Adrenal gland (tissue), 12 donors: ENCODE measurements around the gene NETO1. TPM values are rescaled to one million over a fixed set of nuclear protein-coding genes. Genes with fewer than 3 reads are reported as not detected.

Experiments
- DNase-seq, 7 donors: peaks; one replicate each; pipeline ENCODE4 v3.0.0-alpha.2; 2019 to 2020
- H3K27ac ChIP-seq, 5 donors: fragments of 200-600 bp; sonication (generic) in 4 of 5; 1 replicate in 3 of 5; 2 replicates in 2 of 5; pipeline versions ENCODE4 v1.5.1 to v1.8.0; 2016 to 2020; ENCODE audit warnings: mild to moderate bottlenecking in 1 of 5
- H3K27me3 ChIP-seq: fragments of 200-600 bp; 2 replicates; pipeline ENCODE4 v1.8.0; 2021
- H3K36me3 ChIP-seq, 2 donors: fragments of 200-600 bp; replicated peaks in 1 of 2; 1 replicate in 1 of 2; 2 replicates in 1 of 2; pipeline versions ENCODE4 v1.5.1 to v1.8.0; 2018 to 2022
- H3K4me1 ChIP-seq, 2 donors: fragments of 200-600 bp; replicated peaks in 1 of 2; 1 replicate in 1 of 2; 2 replicates in 1 of 2; pipeline versions ENCODE4 v1.5.1 to v1.8.0; 2018 to 2021
- H3K4me3 ChIP-seq, 4 donors: fragments of 200-600 bp; sonication (generic) in 3 of 4; one replicate each; pipeline ENCODE4 v1.5.1; 2016 to 2018
- H3K9me3 ChIP-seq, 3 donors: fragments of 200-600 bp; sonication (generic) in 1 of 3; replicated peaks in 1 of 3; 1 replicate in 2 of 3; 2 replicates in 1 of 3; pipeline versions ENCODE4 v1.5.1 to v1.8.0; 2016 to 2021
- CTCF ChIP-seq, 6 experiments: fragments of 450-650 bp in 4 of 6; fragments of 200-600 bp in 2 of 6; sonication (generic) in 1 of 6; IDR thresholded peaks; 1 replicate in 5 of 6; 2 replicates in 1 of 6; pipeline versions ENCODE4 v1.5.1 to v1.8.0; 2016 to 2021; ENCODE audit warnings: antibody characterized with exemption in 6 of 6, mild to moderate bottlenecking in 2 of 6, moderate library complexity in 1 of 6
- POLR2A ChIP-seq, 2 donors: fragments of 450-650 bp; IDR thresholded peaks; one replicate each; pipeline ENCODE4 v1.6.1; 2017; ENCODE audit warnings: antibody characterized with exemption in 2 of 2, mild to moderate bottlenecking in 2 of 2, moderate library complexity in 1 of 2
- WGBS, 4 donors: extraction: QIAGEN DNeasy Blood & Tissue Kit in 2 of 4; methylation state at CpG; one replicate each; pipeline versions ENCODE4 v1.1.5 to v1.1.7; 2013 to 2017; 5-methylcytosine and 5-hydroxymethylcytosine counted together
- intact Hi-C, 2 donors: fragments of 100-400 bp; cut with DNase I; formaldehyde crosslinking; loops; one replicate each; pipeline versions ENCODE4 v1.14.1 to v1.15.0; 2022 to 2023
- polyA plus RNA-seq, 3 donors: library from polyadenylated mRNA; stranded (reverse); fragments of 200-250 nt in 2 of 3; fragments of 350-450 nt in 1 of 3; fragmentation: Illumina TruSeq in 1 of 3; extraction: RNeasy Lipid Tissue Mini Kit (QIAGEN cat#74804) in 1 of 3; gene quantifications; one replicate each; pipeline ENCODE4 v1.2.3, GENCODE V29; 2013 to 2014
- total RNA-seq, 9 donors: library from RNA; depleted of rRNA in 4 of 9; stranded (reverse); fragments of >200 nt in 4 of 9; fragments of 120-200 nt in 1 of 9; fragmentation: NEBNext Ultra II Directional in 1 of 9; extraction: Animal tissue kit (Norgen Biotek cat#: 25700) in 1 of 9; gene quantifications; one replicate each; pipeline versions ENCODE4 v1.1.0 to v1.2.4, GENCODE V29; 2013 to 2023
- donor health status: healthy with polysubstance abuse.
- donor health status: Bipolar disorder and iron deficiency.
- donor health status: DM: yes; HTN: yes; CAD: no.
- donor health status: DM: no; HTN: no; CAD: no.
- donor health status: DM: no; HTN: no; CAD: no.
- donor health status: DM: yes; HTN: yes; CAD: no.

Gene NETO1
- total and polyA plus RNA-seq, 12 donors = 0.10 to 0.50 (median 0.14) TPM; not detected in 9

- no peaks in the 10 kb centered on the region for H3K4me1 ChIP-seq
- intact Hi-C loops = no loop called here
- H3K27ac ChIP-seq = no peak overlapping the region
- TF ChIP-seq CTCF (IDR thresholded peaks at IDR 0.05) (no peak), POLR2A (IDR thresholded peaks at IDR 0.05) (no peak)
- H3K27me3 ChIP-seq = no peaks in the 10 kb centered on the region
- no peaks in the 10 kb centered on the region for H3K9me3 ChIP-seq
- H3K4me3 ChIP-seq = no peak overlapping the region
- 28 to 60% (median 40%) methylated on average over 1 of the region's 1 CpG for WGBS, 4 donors
- no peak for DNase-seq
- H3K36me3 ChIP-seq = no peaks in the 10 kb centered on the region
These were observed 19.1 kb downstream of the NETO1 start for GRCh38 chr18:72848503-72849237.

DNA sequence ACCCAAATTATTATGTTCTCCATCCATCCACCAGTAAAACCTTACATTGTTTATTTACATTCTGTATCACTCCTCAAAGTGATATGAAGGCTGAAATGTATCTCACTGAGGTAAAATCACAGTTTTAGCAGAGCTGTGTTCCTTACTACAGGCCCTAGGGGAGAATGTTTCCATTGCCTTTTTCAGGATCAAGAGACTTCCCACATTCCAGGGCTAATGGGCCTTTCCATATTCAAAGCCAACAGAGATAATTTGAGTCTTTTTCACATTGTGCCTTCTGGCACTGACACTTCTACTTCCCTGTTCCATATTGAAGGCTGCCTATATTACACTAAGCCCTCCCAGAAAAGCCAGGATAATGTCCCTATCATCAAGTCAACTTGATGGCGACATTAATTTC lies 20.0 kb downstream of the NETO1 start:
- intact Hi-C loops = no loop called here
- no peak overlapping the region for H3K4me3 ChIP-seq
- 73 to 89% (median 84%) methylated on average over 1 of the region's 1 CpG for WGBS, 4 donors
- no peaks in the 10 kb centered on the region for H3K36me3 ChIP-seq
- H3K9me3 ChIP-seq = no peaks in the 10 kb centered on the region
- H3K4me1 ChIP-seq = no peaks in the 10 kb centered on the region
- no peak for DNase-seq
- TF ChIP-seq CTCF (IDR thresholded peaks at IDR 0.05) (no peak), POLR2A (IDR thresholded peaks at IDR 0.05) (no peak)
- no peak overlapping the region for H3K27ac ChIP-seq
- H3K27me3 ChIP-seq = no peaks in the 10 kb centered on the region

DNA sequence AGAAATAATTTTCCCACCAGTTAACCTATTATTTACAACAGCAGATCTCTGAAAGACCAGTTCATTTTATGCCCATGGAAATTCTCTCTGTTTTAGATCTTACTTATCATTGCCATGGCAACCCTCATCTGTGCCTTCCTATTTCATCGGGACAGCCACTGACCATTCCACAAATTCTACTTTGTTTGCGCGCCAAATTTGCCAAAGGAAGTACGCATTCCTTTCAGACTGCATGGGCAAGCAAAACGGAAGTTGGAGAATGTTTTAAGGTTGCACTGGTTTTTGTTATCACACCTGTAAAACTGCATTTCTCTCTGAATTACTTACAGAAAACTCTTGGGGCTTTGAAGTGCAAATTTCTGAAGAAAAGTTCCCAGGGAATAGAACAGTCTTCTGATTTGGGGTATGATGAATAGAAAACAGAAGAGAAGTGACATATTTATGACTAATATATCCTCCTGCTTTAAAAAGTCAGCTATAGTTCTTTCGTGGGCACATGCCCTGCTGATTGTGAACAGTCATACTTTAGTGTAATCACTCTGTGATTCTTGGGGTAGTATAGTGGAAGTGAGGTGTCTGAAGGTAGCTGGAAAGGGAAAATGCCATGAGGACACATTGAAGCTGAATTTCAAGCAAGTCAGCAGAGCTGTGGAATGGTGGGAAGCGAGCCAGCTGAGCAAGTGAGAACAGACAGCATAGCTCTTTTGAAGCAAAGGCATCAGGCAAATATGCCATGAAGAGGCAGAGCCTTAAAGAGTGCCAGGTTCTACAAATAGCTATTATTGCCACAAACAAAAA lies 20.9 kb downstream of the NETO1 start:
- H3K27ac ChIP-seq = no peak overlapping the region
- no peaks in the 10 kb centered on the region for H3K36me3 ChIP-seq
- DNase-seq = no peak
- H3K9me3 ChIP-seq = no peaks in the 10 kb centered on the region
- no peaks in the 10 kb centered on the region for H3K27me3 ChIP-seq
- TF ChIP-seq CTCF (IDR thresholded peaks at IDR 0.05) (no peak), POLR2A (IDR thresholded peaks at IDR 0.05) (no peak)
- WGBS, 4 donors = 56 to 67% (median 59%) methylated on average over 7 of the region's 7 CpGs
- intact Hi-C loops = no loop called here
- no peak overlapping the region for H3K4me3 ChIP-seq
- H3K4me1 ChIP-seq = no peaks in the 10 kb centered on the region

GRCh38 chr18:72843743-72844142 lies 24.0 kb downstream of the NETO1 start:
- DNase-seq = no peak
- TF ChIP-seq POLR2A (IDR thresholded peaks at IDR 0.05) (no peak), CTCF (IDR thresholded peaks at IDR 0.05) (no peak)
- Histone ChIP-seq H3K4me3 (no peak overlapping the region), H3K27me3 (no peaks in the 10 kb centered on the region), H3K4me1 (no peaks in the 10 kb centered on the region), H3K36me3 (no peaks in the 10 kb centered on the region), H3K9me3 (no peaks in the 10 kb centered on the region), H3K27ac (no peak overlapping the region)
- WGBS, 4 donors = 71 to 75% (median 72%) methylated on average over 8 of the region's 8 CpGs
- intact Hi-C loops = no loop called here
